Measurements from ENCODE around the gene MACROD2.

GRCh38 chr20:15802020-15802419 is 1806.7 kb downstream of the MACROD2 start:
- TF ChIP-seq CTCF (IDR thresholded peaks at IDR 0.05) (no peak), POLR2A (IDR thresholded peaks at IDR 0.05) (no peak), POLR2AphosphoS5 (IDR thresholded peaks at IDR 0.05) (no peak)

Data from suprapubic skin (tissue), 4 donors.